DND-41 (cell line): ENCODE results near the gene SLC25A5.

Experiments
- CTCF ChIP-seq: IDR thresholded peaks from 2 replicates; pipeline ENCODE4 v1.5.1; 2012; ENCODE audit warnings: borderline replicate concordance, low read length, moderate library complexity, mild to moderate bottlenecking; ENCODE audit not compliant: poor library complexity, severe bottlenecking; ENCODE audit errors: extremely low read depth
- EZH2 ChIP-seq: IDR thresholded peaks from 3 replicates; pipeline ENCODE4 v1.6.1; 2012; ENCODE audit warnings: borderline replicate concordance, low read depth, mild to moderate bottlenecking, moderate library complexity, low read length, inconsistent platforms; ENCODE audit not compliant: severe bottlenecking

GRCh38 chrX:119459181-119459580 is 9.1 kb upstream of the SLC25A5 start:
- TF ChIP-seq CTCF (no peak), EZH2 (no peak)
